Caco-2 (cell line): ENCODE data around the gene AQP12A. TPM values are rescaled to one million over a fixed set of nuclear protein-coding genes. Genes with fewer than 3 reads are reported as not detected.

Experiments
- BruUV-seq: library from RNA; stranded (reverse); fragments of 400-500 nt; replicated peaks from 2 replicates; lab custom pipeline; 2021; lab: Mats Ljungman, UMichigan
- CTCF ChIA-PET: fragments of 300-600 bp; sonication (Branson Sonifier 250); formaldehyde crosslinking; loops from one replicate; lab custom pipeline; 2022; ENCODE audit warnings: antibody characterized with exemption; lab: Charles Lee
- POLR2A ChIA-PET: fragments of 300-600 bp; sonication (Branson Sonifier 250); formaldehyde crosslinking; loops from one replicate; lab custom pipeline; 2022; ENCODE audit warnings: antibody characterized with exemption; lab: Charles Lee
- DNase-seq, 2 experiments: peaks; one replicate each; pipeline versions ENCODE4 v3.0.0 to v3.0.0-alpha.2; 2020 to 2022
- H3K27me3 ChIP-seq: replicated peaks from 2 replicates; pipeline ENCODE4 v1.6.0; 2011; ENCODE audit warnings: low read length; ENCODE audit not compliant: control insufficient read depth, insufficient read depth
- H3K36me3 ChIP-seq: 2 replicates; pipeline ENCODE4 v1.5.1; 2011; ENCODE audit warnings: low read length; ENCODE audit not compliant: control insufficient read depth, insufficient read depth
- H3K4me1 ChIP-seq: fragments of 250-450 bp; sonication (Bioruptor Pico); 2 replicates; pipeline ENCODE4 v1.5.1; 2020; ENCODE audit warnings: mild to moderate bottlenecking
- H3K4me3 ChIP-seq: 2 replicates; pipeline ENCODE4 v1.5.1; 2011; ENCODE audit warnings: low read depth, mild to moderate bottlenecking, control low read depth, low read length
- H3K9me3 ChIP-seq: fragments of 250-450 bp; sonication (Bioruptor Pico); 2 replicates; pipeline ENCODE4 v1.5.1; 2020; ENCODE audit warnings: mild to moderate bottlenecking, moderate library complexity
- H3K27ac Mint-ChIP-seq: one replicate; pipeline ENCODE4 v1.8.0; 2022; ENCODE audit warnings: mixed read lengths; ENCODE audit not compliant: unreplicated experiment
- H3K27me3 Mint-ChIP-seq: one replicate; pipeline ENCODE4 v1.8.0; 2022; ENCODE audit warnings: mixed read lengths; ENCODE audit not compliant: insufficient read depth, unreplicated experiment
- H3K36me3 Mint-ChIP-seq: one replicate; pipeline ENCODE4 v1.8.0; 2022; ENCODE audit warnings: mild to moderate bottlenecking, mixed read lengths; ENCODE audit not compliant: insufficient read depth, unreplicated experiment
- H3K4me1 Mint-ChIP-seq: one replicate; pipeline ENCODE4 v1.8.0; 2022; ENCODE audit warnings: low read depth, mixed read lengths; ENCODE audit not compliant: unreplicated experiment
- H3K4me3 Mint-ChIP-seq: one replicate; pipeline ENCODE4 v1.8.0; 2022; ENCODE audit warnings: mild to moderate bottlenecking, moderate library complexity, mixed read lengths; ENCODE audit not compliant: unreplicated experiment
- H3K9me3 Mint-ChIP-seq: one replicate; pipeline ENCODE4 v1.8.0; 2022; ENCODE audit warnings: mixed read lengths; ENCODE audit not compliant: unreplicated experiment
- CTCF ChIP-seq, 2 experiments: fragments of 200-600 bp in 1 of 2; IDR thresholded peaks; 1 replicate in 1 of 2; 2 replicates in 1 of 2; pipeline versions ENCODE4 v1.5.1 to v1.8.0; 2011 to 2022; ENCODE audit warnings: antibody characterized with exemption in 1 of 2, control low read depth in 1 of 2, inconsistent platforms in 1 of 2, low read depth in 1 of 2, low read length in 1 of 2, mild to moderate bottlenecking in 1 of 2, moderate library complexity in 1 of 2; ENCODE audit not compliant: insufficient read depth in 1 of 2, severe bottlenecking in 1 of 2, unreplicated experiment in 1 of 2
- intact Hi-C: fragments of 100-400 bp; cut with micrococcal nuclease; formaldehyde crosslinking; loops from one replicate; pipeline ENCODE4 v1.10.0; 2022; ENCODE audit not compliant: unreplicated experiment
- total RNA-seq: library from RNA; stranded (reverse); gene quantifications from 2 replicates; pipeline ENCODE4 v1.2.3, GENCODE V29; 2022

AQP12A gene
- total RNA-seq, 1 experiment from 2014 or later = not detected

DNA sequence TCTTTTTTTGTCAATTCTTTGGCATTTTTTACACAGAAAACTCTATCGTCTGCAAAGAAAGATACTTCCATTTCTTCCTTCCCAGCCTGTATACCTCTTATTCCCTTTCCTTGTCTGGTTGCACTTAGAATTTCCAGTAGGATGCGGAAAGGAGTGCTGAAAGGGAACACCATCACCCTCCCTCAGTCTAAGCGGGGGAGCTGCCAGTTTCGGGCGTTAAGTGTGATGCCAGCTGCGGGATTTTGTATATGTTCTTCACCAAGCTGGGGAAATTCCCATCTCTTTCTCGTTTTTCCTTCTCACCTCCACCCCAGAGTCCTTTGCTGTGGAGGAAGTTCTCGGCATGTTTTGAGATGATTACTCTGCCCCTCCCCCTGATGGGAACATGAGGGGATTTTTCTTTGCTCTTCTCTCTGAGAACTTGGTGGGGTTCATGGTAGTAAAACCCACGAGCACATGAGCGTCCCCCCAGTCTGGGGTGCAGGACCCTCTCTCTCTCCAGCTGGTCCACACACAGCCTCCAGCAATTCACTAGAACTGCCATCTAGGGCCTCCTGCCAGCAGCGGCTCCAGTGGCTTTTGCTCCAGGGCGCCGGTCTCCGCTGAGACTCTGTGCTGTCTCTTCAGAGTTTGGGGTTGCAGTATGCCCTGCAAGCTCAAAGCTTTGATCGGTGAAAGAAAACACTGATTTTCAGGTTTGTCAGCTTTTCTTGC lies 15.5 kb downstream of the AQP12A start:
- ChIA-PET POLR2A (no interaction called here), CTCF (no interaction called here)
- Mint-ChIP-seq H3K4me3 (no peak overlapping the region), H3K9me3 (no peaks in the 10 kb centered on the region), H3K36me3 (no peaks in the 10 kb centered on the region), H3K27me3 (peaks cover 9% of the 10 kb centered on the region), H3K27ac (no peak overlapping the region), H3K4me1 (no peaks in the 10 kb centered on the region)
- no TSS peak for BruUV-seq
- Histone ChIP-seq H3K9me3 (no peaks in the 10 kb centered on the region), H3K27me3 (no peaks in the 10 kb centered on the region; the same call in 1 of the 2 replicates), H3K4me1 (no peaks in the 10 kb centered on the region), H3K36me3 (no peaks in the 10 kb centered on the region), H3K4me3 (no peak overlapping the region)
- no peak for DNase-seq
- intact Hi-C loops = loop anchor here (10.0 kb wide), 1 partner anchor 62 kb away; no protein-coding TSS in a partner anchor
- no peak for TF ChIP-seq CTCF (IDR thresholded peaks at IDR 0.05; ENCODE audit: insufficient read depth in 1 of 2, low read depth in 1 of 2, low read length in 1 of 2, severe bottlenecking in 1 of 2, unreplicated experiment in 1 of 2)

- TF ChIP-seq CTCF (IDR thresholded peaks at IDR 0.05; ENCODE audit: insufficient read depth in 1 of 2, low read depth in 1 of 2, low read length in 1 of 2, severe bottlenecking in 1 of 2, unreplicated experiment in 1 of 2) = no peak
- H3K9me3 ChIP-seq = no peaks in the 10 kb centered on the region
- Mint-ChIP-seq H3K4me3 (no peak overlapping the region), H3K4me1 (no peaks in the 10 kb centered on the region), H3K36me3 (no peaks in the 10 kb centered on the region), H3K9me3 (no peaks in the 10 kb centered on the region), H3K27me3 (peaks cover 9% of the 10 kb centered on the region), H3K27ac (no peak overlapping the region)
- no peak overlapping the region for H3K4me3 ChIP-seq
- DNase-seq = no peak
- H3K27me3 ChIP-seq = no peaks in the 10 kb centered on the region; the same call in 1 of the 2 replicates
- no peaks in the 10 kb centered on the region for H3K4me1 ChIP-seq
- CTCF ChIA-PET = no interaction called here
- POLR2A ChIA-PET = no interaction called here
- BruUV-seq = no TSS peak
- intact Hi-C loops = loop anchor here (10.0 kb wide), 1 partner anchor 63 kb away; no protein-coding TSS in a partner anchor
- H3K36me3 ChIP-seq = no peaks in the 10 kb centered on the region
Measured at GRCh38 chr2:240707821-240708220, 16.2 kb downstream of the AQP12A start.

- Mint-ChIP-seq H3K36me3 (no peaks in the 10 kb centered on the region), H3K27me3 (peaks cover 7% of the 10 kb centered on the region), H3K9me3 (no peaks in the 10 kb centered on the region), H3K4me3 (no peak overlapping the region), H3K4me1 (no peaks in the 10 kb centered on the region), H3K27ac (no peak overlapping the region)
- CTCF ChIA-PET = no interaction called here
- POLR2A ChIA-PET = no interaction called here
- intact Hi-C loops = loop anchor here (10.0 kb wide), 1 partner anchor 64 kb away; no protein-coding TSS in a partner anchor
- Histone ChIP-seq H3K9me3 (no peaks in the 10 kb centered on the region), H3K27me3 (no peaks in the 10 kb centered on the region; the same call in 1 of the 2 replicates), H3K36me3 (no peaks in the 10 kb centered on the region), H3K4me1 (no peaks in the 10 kb centered on the region), H3K4me3 (no peak overlapping the region)
- DNase-seq = no peak
- no peak for TF ChIP-seq CTCF (IDR thresholded peaks at IDR 0.05; ENCODE audit: insufficient read depth in 1 of 2, low read depth in 1 of 2, low read length in 1 of 2, severe bottlenecking in 1 of 2, unreplicated experiment in 1 of 2)
- BruUV-seq = no TSS peak
Measured at GRCh38 chr2:240708457-240708856, 16.8 kb downstream of the AQP12A start.
